NCI-H2107 treated with DMSO at 0.1 percent for 48 hours (cell line): Measurements from ENCODE around the gene TPTE2.
A peak's percentile ranks its signal among the peaks of the same experiment; 100 is the strongest.
"Not testable (repeated sequence)": the region's sequence is repeated elsewhere in the genome, so short reads cannot be mapped to it uniquely, and the experiment has no call there.

Source experiments
- DNase-seq: peaks from one replicate; lab custom pipeline; 2025; ENCODE audit not compliant: unreplicated experiment; lab: John Stamatoyannopoulos, UW

TPTE2 gene

GRCh38 chr13:19561127-19561582, at the start of gene TPTE2:
TSS of gene TPTE2 (minus strand) at chr13:19561532. CDS start at chr13:19503234, 58,298 bp downstream.
- DNase-seq = not testable (repeated sequence)

DNA sequence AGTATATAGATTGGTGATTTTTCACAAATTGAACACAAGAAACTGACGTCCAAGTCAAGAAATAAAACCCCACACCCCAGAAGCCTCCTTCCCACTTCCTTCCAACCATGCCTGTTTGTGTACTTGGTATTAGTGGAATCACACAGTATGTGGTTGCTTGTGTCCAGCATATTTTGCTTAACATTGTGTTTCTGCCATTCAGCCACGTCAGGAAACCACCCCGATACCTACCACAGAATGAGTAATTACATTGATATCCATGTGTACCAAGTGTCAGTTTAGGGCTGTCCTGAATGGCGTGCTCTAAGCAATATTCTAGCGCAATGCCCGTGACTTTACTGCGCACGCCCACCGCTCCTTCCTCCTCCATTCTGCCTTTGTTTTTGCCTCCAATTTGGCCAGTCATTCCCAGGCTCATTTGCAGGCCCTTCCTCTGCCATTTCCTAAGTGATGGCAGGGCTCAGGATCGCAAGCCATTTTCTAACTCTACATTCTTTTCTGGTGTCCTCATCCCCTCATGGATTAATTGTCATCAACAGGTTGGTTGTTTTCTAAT, 46.3 kb upstream of the TPTE2 start:
- no peak for DNase-seq

- DNase-seq = no peak
Observed at GRCh38 chr13:19606737-19607136, 45.4 kb upstream of the TPTE2 start.

DNA sequence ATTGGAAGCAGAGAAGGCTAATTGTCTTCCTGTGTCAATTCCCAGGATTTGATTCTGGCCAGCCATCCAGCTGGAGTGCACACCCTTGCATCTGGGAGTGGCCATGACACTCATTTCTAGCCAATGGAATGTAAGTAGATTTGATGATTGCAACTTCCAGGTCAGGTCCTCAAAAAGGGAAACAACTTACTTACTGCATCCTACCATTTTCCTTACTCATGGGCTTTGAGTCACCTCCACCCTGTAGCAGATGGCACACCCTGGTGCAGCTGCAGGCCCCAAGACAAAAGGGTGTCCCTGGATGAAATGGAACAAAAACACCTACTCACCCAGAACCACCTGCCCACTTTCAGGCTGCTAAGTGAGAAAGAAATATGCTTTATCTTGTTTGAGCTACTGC, 44.8 kb upstream of the TPTE2 start:
- no peak for DNase-seq

DNA sequence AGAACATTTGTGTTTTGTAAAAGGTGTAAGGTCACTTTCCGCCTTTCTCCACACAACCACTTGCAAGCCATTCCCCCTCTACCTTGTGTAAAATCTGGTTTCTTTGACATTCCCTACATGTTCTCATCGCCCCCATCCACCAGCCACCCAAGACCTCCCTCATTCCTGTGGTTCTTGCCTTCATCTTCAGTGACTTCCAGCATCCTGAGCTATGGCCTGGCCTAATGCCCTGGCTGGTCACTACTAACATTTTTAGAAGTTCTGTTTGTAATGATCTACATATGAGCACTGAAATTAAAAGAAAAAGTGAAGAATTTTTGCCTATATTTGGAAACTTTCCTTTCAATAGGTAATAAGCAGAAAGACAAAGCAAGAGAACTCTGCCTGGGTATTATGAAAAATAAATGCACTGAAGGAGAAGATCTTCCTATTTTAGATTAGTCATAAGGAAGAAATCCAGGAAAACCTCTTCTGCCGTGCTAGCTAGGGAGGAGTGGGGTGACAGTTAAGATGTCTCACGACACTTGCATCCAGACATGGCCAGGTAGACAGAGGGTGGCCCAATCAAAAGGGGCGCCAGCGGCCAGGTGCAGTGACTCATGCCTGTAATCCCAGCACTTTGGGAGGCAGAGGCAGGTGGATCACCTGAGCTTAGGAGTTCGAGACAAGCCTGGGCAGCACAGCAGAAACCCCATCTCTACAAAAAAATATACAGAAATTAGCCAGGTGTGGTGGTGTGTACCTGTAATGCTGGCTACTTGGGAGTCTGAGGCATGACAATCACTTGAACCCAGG, 44.0 kb upstream of the TPTE2 start:
- no peak for DNase-seq

DNA sequence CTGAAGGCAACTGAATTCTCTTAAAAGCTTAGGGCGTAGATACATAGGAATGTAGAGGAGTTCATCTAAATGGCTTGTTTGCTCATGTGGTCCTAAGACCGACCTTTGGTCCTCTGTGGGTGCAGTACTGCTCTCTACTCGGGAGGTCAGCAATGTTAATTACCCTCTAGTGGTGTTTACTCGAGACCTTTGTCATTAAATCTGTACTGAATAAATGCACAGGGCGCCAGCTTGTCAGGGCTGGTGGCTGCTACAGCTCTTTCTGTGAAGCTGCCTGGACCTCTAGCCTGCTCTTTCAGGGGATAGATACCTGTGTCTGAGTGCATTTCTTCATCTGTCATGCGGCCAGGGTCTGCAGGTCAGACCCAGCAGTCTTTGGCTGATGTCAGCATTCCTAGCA, 43.0 kb upstream of the TPTE2 start:
- no peak for DNase-seq

- DNase-seq = no peak
Observed at GRCh38 chr13:19601749-19602725, 40.7 kb upstream of the TPTE2 start.

DNA sequence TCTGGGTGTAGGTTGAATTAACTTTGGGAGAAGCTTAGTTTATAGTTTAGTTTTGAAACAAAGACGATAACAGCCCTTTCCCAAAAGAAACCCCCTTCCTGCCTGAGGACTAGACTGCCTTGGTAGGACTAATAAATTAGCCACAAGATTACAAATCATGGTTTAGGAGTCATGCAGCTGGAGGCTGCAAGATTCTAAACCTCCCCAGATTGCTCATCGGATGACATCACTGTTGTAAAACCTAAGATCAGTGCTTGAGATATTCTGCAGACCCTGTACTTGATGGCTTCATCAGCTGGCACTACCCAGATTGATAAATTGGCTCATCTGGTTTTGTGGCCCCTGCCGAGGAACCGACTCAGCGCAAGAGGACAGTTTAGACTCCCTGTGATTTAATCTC, 36.2 kb upstream of the TPTE2 start:
- no peak for DNase-seq

- no peak for DNase-seq
Observed at GRCh38 chr13:19596960-19597361, 35.6 kb upstream of the TPTE2 start.

DNA sequence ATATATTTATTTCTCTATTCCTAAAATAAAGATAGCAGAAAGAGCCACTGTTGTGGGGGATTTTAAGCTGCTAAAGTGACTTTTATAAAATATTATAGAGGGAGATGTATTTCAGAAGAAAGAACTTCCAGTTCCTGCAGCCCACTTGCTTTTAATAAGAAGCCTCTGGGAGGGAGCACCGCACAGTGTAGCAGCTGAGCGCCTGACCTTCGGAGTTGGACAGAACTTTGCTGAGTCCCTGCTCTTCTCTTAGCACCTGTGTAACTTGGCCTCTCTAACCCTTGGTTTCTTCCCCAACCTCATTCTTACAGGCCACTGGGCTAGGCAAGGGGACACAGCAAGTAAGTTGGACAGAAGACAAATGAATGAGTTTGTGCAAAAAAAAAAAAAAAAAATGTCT, 34.8 kb upstream of the TPTE2 start:
- no peak for DNase-seq

- no peak for DNase-seq
Observed at GRCh38 chr13:19592657-19593180, 31.4 kb upstream of the TPTE2 start.

GRCh38 chr13:19591864-19592263, 30.5 kb upstream of the TPTE2 start:
- DNase-seq = no peak

DNA sequence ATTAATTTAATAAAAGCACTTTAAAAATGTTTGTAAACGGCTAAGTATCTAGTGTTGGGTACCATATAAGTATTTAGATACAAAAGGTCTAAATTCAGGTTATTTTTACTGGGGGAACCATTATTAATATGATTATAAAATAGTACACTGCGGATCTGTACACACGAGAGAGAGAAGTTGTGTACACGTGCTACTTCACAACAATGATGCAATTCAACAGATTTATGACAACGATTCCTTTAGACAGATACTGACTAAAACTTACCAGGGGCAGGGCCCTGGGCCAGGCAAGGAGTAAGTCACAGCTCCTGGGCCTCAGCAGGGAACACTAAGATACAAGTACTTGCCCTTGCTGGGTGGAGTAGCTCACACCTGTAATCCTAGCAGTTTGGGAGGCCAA, 29.1 kb upstream of the TPTE2 start:
- no peak for DNase-seq

- DNase-seq = no peak
Observed at GRCh38 chr13:19589312-19589711, 28.0 kb upstream of the TPTE2 start.

GRCh38 chr13:19587635-19588300, 26.4 kb upstream of the TPTE2 start:
- peak; percentile 34 for DNase-seq

- peak; percentile 34 for DNase-seq
Observed at GRCh38 chr13:19586904-19587634, 25.7 kb upstream of the TPTE2 start.

GRCh38 chr13:19581675-19582074, 20.3 kb upstream of the TPTE2 start:
- DNase-seq = no peak

- no peak for DNase-seq
Observed at GRCh38 chr13:19575230-19575629, 13.9 kb upstream of the TPTE2 start.

DNA sequence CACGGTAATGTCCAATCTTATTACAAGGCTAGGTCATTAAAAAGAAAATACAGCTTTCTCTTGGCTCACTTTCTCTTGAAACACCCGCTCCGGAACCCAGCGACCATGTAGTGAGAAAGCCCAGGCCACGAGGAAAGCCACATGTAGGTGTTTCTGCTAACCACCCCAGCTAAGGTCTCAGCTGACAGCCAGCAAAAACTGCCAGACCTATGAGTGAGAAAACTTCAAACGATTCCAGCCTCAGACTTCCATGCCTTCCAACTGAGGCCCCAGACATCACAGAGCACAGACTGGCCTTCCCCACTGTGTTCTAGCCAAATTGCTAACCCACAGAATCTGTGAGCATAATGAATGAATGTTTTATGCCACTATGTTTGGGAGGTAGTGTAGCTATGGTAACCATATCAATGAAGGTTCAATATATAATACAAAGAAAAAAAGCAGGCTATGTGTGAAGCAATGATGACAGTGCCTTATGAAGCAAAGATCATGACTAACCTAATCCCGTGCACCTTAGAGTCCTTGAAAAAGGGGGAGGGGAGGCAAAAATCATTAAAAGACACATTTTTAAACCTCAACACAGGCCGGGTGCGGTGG, 11.9 kb upstream of the TPTE2 start:
- DNase-seq = no peak

- DNase-seq = no peak
Observed at GRCh38 chr13:19572280-19572679, 10.9 kb upstream of the TPTE2 start.
